Breast epithelium (tissue), 4 donors: ENCODE results near the gene FSTL3. TPM values are rescaled to one million over a fixed set of nuclear protein-coding genes. Genes with fewer than 3 reads are reported as not detected.

Source experiments
- DNase-seq, 2 donors: peaks; one replicate each; pipeline ENCODE4 v3.0.0-alpha.2; 2019; ENCODE audit warnings: low spot score in 2 of 2
- H3K27ac ChIP-seq, 2 donors: fragments of 200-600 bp; sonication (generic) in 1 of 2; one replicate each; pipeline ENCODE4 v1.5.1; 2016 to 2019; ENCODE audit warnings: mild to moderate bottlenecking in 1 of 2
- H3K27me3 ChIP-seq, 2 donors: fragments of 200-600 bp; sonication (generic) in 1 of 2; one replicate each; pipeline versions ENCODE4 v1.5.1 to v1.6.0; 2017 to 2019; ENCODE audit warnings: control low read depth in 1 of 2, mild to moderate bottlenecking in 1 of 2
- H3K36me3 ChIP-seq: fragments of 200-600 bp; one replicate; pipeline ENCODE4 v1.5.1; 2019
- H3K4me1 ChIP-seq, 2 donors: fragments of 200-600 bp; sonication (generic); one replicate each; pipeline ENCODE4 v1.5.1; 2016 to 2019; ENCODE audit warnings: control low read depth in 1 of 2
- H3K4me3 ChIP-seq, 3 donors: fragments of 200-600 bp; sonication (generic); 1 replicate in 2 of 3; 2 replicates in 1 of 3; pipeline ENCODE4 v1.5.1; 2016 to 2019; ENCODE audit warnings: mild to moderate bottlenecking in 3 of 3, moderate library complexity in 2 of 3
- H3K9me3 ChIP-seq, 2 donors: fragments of 200-600 bp; sonication (generic) in 1 of 2; one replicate each; pipeline ENCODE4 v1.5.1; 2016 to 2019; ENCODE audit warnings: control low read depth in 1 of 2
- CTCF ChIP-seq, 3 donors: fragments of 450-650 bp; IDR thresholded peaks; one replicate each; pipeline ENCODE4 v1.5.1; 2016 to 2017; ENCODE audit warnings: antibody characterized with exemption in 3 of 3, mild to moderate bottlenecking in 3 of 3, moderate library complexity in 3 of 3
- POLR2A ChIP-seq: fragments of 450-650 bp; IDR thresholded peaks from one replicate; pipeline ENCODE4 v1.6.1; 2016; ENCODE audit warnings: antibody characterized with exemption, mild to moderate bottlenecking, moderate library complexity
- POLR2AphosphoS5 ChIP-seq, 3 donors: sonication (generic); formaldehyde crosslinking; IDR thresholded peaks; one replicate each; pipeline ENCODE4 v1.6.1; 2017; ENCODE audit warnings: antibody characterized with exemption in 3 of 3
- intact Hi-C: fragments of 100-400 bp; cut with DNase I; formaldehyde crosslinking; loops from one replicate; pipeline ENCODE4 v1.15.1; 2023; ENCODE audit warnings: low total_unique reads
- total RNA-seq, 3 donors: library from RNA; depleted of rRNA; stranded (reverse); fragments of >200 nt; gene quantifications; one replicate each; pipeline ENCODE4 v1.1.0, GENCODE V29; 2016

FSTL3 gene
- total RNA-seq, 3 donors from 2014 or later: 37.8 to 198 (median 111) TPM

DNA sequence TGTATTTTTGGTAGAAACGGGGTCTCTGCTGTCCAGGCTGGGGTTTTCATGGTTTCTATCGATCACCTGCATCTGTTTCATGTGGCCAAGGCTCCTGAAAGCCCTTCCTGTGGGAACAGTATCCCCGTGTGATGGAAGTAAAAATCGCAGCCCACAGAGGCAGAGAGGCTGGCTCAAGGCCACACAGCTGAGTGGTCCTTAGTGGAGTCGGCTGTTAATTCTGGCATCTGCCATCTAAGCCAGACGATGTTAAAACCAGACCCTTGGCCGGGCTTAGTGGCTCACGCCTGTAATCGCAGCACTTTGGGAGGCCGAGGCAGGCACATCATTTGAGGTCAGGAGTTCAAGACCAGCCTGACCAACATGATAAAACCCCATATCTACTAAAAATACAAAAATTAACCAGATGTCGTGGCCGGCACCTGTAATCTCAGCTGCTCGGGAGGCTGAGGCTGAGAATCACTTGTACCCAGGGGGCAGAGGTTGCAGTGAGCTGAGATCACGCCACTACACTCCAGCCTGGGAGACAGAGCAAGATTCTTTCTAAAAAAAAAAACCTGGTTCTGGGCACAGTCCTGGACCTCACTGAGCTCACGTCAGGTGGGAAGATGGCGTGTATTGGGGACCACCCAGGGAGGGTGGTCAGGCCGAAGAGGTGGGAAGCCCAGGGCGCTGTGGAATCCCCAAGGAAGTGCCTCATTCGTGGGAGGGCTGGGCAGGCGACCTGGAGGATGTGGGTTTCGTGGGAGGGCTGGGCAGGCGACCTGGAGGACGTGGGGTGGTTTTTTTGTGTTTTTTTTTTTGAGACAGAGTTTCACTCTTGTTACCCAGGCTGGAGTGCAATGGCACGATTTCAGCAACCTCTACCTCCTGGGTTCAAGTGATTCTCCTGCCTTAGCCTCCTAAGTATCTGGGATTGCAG, 56.2 kb downstream of the FSTL3 start:
- no peaks in the 10 kb centered on the region for H3K36me3 ChIP-seq
- no peaks in the 10 kb centered on the region for H3K9me3 ChIP-seq
- TF ChIP-seq CTCF (IDR thresholded peaks at IDR 0.05): no peak
- TF ChIP-seq POLR2AphosphoS5 (IDR thresholded peaks at IDR 0.05): no peak
- no peak for TF ChIP-seq POLR2A
- DNase-seq: no peak
- no peak overlapping the region for H3K4me3 ChIP-seq
- H3K27me3 ChIP-seq: no peaks in the 10 kb centered on the region
- intact Hi-C loops: no loop called here
- no peaks in the 10 kb centered on the region for H3K4me1 ChIP-seq
- H3K27ac ChIP-seq: no peak overlapping the region

Other genes with a start within 250 kb of the FSTL3 start
- gene SHC2, start 215.4 kb upstream of the FSTL3 start, total RNA-seq: 10 to 100 TPM in 2 of 3 donors, 1 to 10 TPM in 1; 8.3 to 40.6 (median 21.8) TPM
- under 1 TPM in 1 of 3 donors, not detected in 2; 0.66 TPM for gene MADCAM1, start 179.9 kb upstream of the FSTL3 start, total RNA-seq
- gene TPGS1, start 168.9 kb upstream of the FSTL3 start, total RNA-seq: 10 to 100 TPM; 77.7 to 98.9 (median 77.7) TPM
- gene CDC34, start 144.6 kb upstream of the FSTL3 start, total RNA-seq: 10 to 100 TPM; 44.6 to 69.5 (median 49.3) TPM
- gene GZMM, start 132.3 kb upstream of the FSTL3 start, total RNA-seq: 1 to 10 TPM in 1 of 3 donors, under 1 TPM in 1, not detected in 1; 0.33 to 1.1 TPM
- 100 to 1,000 TPM; 270 to 515 (median 282) TPM for gene BSG, start 103.8 kb upstream of the FSTL3 start, total RNA-seq
- under 1 TPM in 2 of 3 donors, not detected in 1; under 0.01 to 0.44 TPM for gene HCN2, start 86.5 kb upstream of the FSTL3 start, total RNA-seq
- 10 to 100 TPM; 21.9 to 34.7 (median 28.2) TPM for gene POLRMT, start 42.9 kb upstream of the FSTL3 start, total RNA-seq
- gene FGF22, start 36.5 kb upstream of the FSTL3 start, total RNA-seq: under 1 TPM in 2 of 3 donors, not detected in 1; 0.33 to 0.48 TPM
- 10 to 100 TPM; 41.1 to 46.5 (median 46.2) TPM for gene RNF126, start 13.2 kb upstream of the FSTL3 start, total RNA-seq
- gene PRSS57, start 19.1 kb downstream of the FSTL3 start, total RNA-seq: not detected
- gene PALM, start 32.5 kb downstream of the FSTL3 start, total RNA-seq: 10 to 100 TPM; 16.1 to 61.0 (median 35.1) TPM
- 1 to 10 TPM in 2 of 3 donors, under 1 TPM in 1; 0.16 to 3.6 (median 2.5) TPM for gene MISP, start 74.7 kb downstream of the FSTL3 start, total RNA-seq
- 100 to 1,000 TPM in 2 of 3 donors, 10 to 100 TPM in 1; 92.0 to 147 (median 131) TPM for gene PTBP1, start 121.1 kb downstream of the FSTL3 start, total RNA-seq
- 1 to 10 TPM in 2 of 3 donors, not detected in 1; 6.9 to 9.1 TPM for gene PLPPR3, start 145.6 kb downstream of the FSTL3 start, total RNA-seq
- under 1 TPM in 1 of 3 donors, not detected in 2; 0.29 TPM for gene AZU1, start 151.4 kb downstream of the FSTL3 start, total RNA-seq
- gene PRTN3, start 164.6 kb downstream of the FSTL3 start, total RNA-seq: 1 to 10 TPM in 1 of 3 donors, under 1 TPM in 1, not detected in 1; 0.44 to 1.1 TPM
- gene ELANE, start 175.9 kb downstream of the FSTL3 start, total RNA-seq: 1 to 10 TPM in 2 of 3 donors, under 1 TPM in 1; 0.98 to 5.0 (median 1.0) TPM
- gene CFD, start 183.3 kb downstream of the FSTL3 start, total RNA-seq: 1,000 to 10,000 TPM in 1 of 3 donors, 100 to 1,000 TPM in 2; 345 to 6,770 (median 797) TPM
- 10 to 100 TPM; 14.9 to 33.1 (median 32.8) TPM for gene MED16, start 216.8 kb downstream of the FSTL3 start, total RNA-seq
- gene RNU6-9, start 217.1 kb downstream of the FSTL3 start, total RNA-seq: not detected
- 10 to 100 TPM; 31.8 to 41.6 (median 41.0) TPM for gene R3HDM4, start 236.8 kb downstream of the FSTL3 start, total RNA-seq
- under 1 TPM in 2 of 3 donors, not detected in 1; 0.15 to 0.33 TPM for gene KISS1R, start 240.9 kb downstream of the FSTL3 start, total RNA-seq
- gene ARID3A, start 249.6 kb downstream of the FSTL3 start, total RNA-seq: 10 to 100 TPM in 1 of 3 donors, 1 to 10 TPM in 2; 3.5 to 11.1 (median 4.8) TPM